Fibroblast of lung (primary cell): Measurements from ENCODE around the gene PALM2AKAP2. TPM values are rescaled to one million over a fixed set of nuclear protein-coding genes. Genes with fewer than 3 reads are reported as not detected.
A peak's percentile ranks its signal among the peaks of the same experiment; 100 is the strongest.

ENCODE experiments used
- DNase-seq, 2 donors: peaks; one replicate each; pipeline versions ENCODE4 v3.0.0 to v3.0.0-alpha.2; 2010; ENCODE audit warnings: low read depth in 2 of 2
- H2AFZ ChIP-seq: 2 replicates; pipeline ENCODE4 v1.5.1; 2012; ENCODE audit warnings: low read length, control low read depth, inconsistent platforms
- H3K27ac ChIP-seq: 2 replicates; pipeline ENCODE4 v1.5.1; 2011; ENCODE audit warnings: low read length, control low read depth; ENCODE audit not compliant: insufficient read depth
- H3K27me3 ChIP-seq: 2 replicates; pipeline ENCODE4 v1.5.1; 2011; ENCODE audit warnings: mild to moderate bottlenecking, low read length; ENCODE audit not compliant: control insufficient read depth, insufficient read depth
- H3K36me3 ChIP-seq: 2 replicates; pipeline ENCODE4 v1.5.1; 2011; ENCODE audit warnings: low read length; ENCODE audit not compliant: control insufficient read depth, insufficient read depth
- H3K4me1 ChIP-seq: 2 replicates; pipeline ENCODE4 v1.5.1; 2011; ENCODE audit warnings: low read length; ENCODE audit not compliant: control insufficient read depth, insufficient read depth; ENCODE audit errors: extremely low read depth
- H3K4me2 ChIP-seq: 2 replicates; pipeline ENCODE4 v1.5.1; 2011; ENCODE audit warnings: low read length, control low read depth; ENCODE audit not compliant: insufficient read depth; ENCODE audit errors: extremely low read depth
- H3K4me3 ChIP-seq, 4 experiments: fragments of 200-600 bp in 1 of 4; sonication (generic) in 1 of 4; replicated peaks in 1 of 4; 2 replicates each; pipeline ENCODE4 v1.5.1; 2011 to 2016; ENCODE audit warnings: low read length in 4 of 4, low read depth in 3 of 4, mild to moderate bottlenecking in 3 of 4, control low read depth in 2 of 4, inconsistent platforms in 1 of 4, mixed read lengths in 1 of 4; ENCODE audit not compliant: insufficient read depth in 1 of 4; ENCODE audit errors: control extremely low read depth in 1 of 4
- H3K79me2 ChIP-seq: 2 replicates; pipeline ENCODE4 v1.5.1; 2012; ENCODE audit warnings: mild to moderate bottlenecking, low read length, inconsistent platforms; ENCODE audit not compliant: control insufficient read depth, insufficient read depth
- H3K9ac ChIP-seq: 2 replicates; pipeline ENCODE4 v1.5.1; 2011; ENCODE audit warnings: mild to moderate bottlenecking, low read length, control low read depth; ENCODE audit not compliant: insufficient read depth
- H3K9me3 ChIP-seq: 2 replicates; pipeline ENCODE4 v1.5.1; 2012; ENCODE audit warnings: low read depth, low read length; ENCODE audit not compliant: control insufficient read depth, insufficient read depth
- H4K20me1 ChIP-seq: 2 replicates; pipeline ENCODE4 v1.5.1; 2011; ENCODE audit warnings: low read length; ENCODE audit not compliant: control insufficient read depth, insufficient read depth; ENCODE audit errors: extremely low read depth
- EZH2 ChIP-seq: IDR thresholded peaks from 2 replicates; pipeline ENCODE4 v1.5.1; 2012; ENCODE audit warnings: low read length, control low read depth, mild to moderate bottlenecking; ENCODE audit errors: missing control alignments
- polyA plus RNA-seq, 2 donors: library from polyadenylated mRNA; depleted of rRNA in 1 of 2; stranded (reverse) in 1 of 2; unstranded in 1 of 2; fragments of >200 nt; gene quantifications; 2 replicates each; pipeline ENCODE4 v1.2.1, GENCODE V29; 2011 to 2012; ENCODE audit warnings: missing spikeins in 1 of 2
- total RNA-seq: library from RNA; depleted of rRNA; stranded (reverse); fragments of >200 nt; gene quantifications from 2 replicates; pipeline ENCODE4 v1.2.1, GENCODE V29; 2014
- TF ChIP-seq, protein P1 (sequence below), 2 donors: IDR thresholded peaks in 1 of 2; conservative IDR thresholded peaks in 1 of 2; 1 replicate in 1 of 2; 2 replicates in 1 of 2; pipeline ENCODE4 v1.5.1; 2011 to 2012; ENCODE audit warnings: low read length in 2 of 2, control low read depth in 1 of 2, inconsistent platforms in 1 of 2, low read depth in 1 of 2, mild to moderate bottlenecking in 1 of 2

The PALM2AKAP2 gene
- total and polyA plus RNA-seq, 2 donors (not counting 1 experiment from before 2014, with no cell fraction given): 7.7 to 9.9 TPM

DNA sequence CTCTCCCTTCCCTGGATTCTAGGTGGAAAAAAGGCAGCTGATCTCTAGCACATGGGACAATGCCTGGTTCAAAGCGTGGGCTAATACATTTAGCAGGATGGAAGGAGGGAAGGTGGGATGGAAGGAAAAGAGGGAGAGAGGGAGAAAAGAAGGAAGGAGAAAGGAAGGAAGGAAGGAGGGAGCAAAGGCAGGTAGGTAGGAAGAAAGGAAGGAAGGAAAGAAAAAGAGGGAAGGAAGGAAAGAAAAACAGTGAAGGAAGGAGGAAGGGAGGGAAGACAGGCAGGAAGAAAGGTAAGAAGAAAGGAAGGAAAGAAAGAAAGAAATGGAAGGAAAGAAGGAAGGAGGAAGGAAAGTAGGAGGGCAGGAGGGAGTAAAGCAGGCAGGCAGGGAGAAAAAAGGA lies 12.2 kb upstream of the PALM2AKAP2 start:
- H3K79me2 ChIP-seq: no peaks in the 10 kb centered on the region
- no peaks in the 10 kb centered on the region for H3K27me3 ChIP-seq
- H3K4me1 ChIP-seq: peaks cover 11% of the 10 kb centered on the region
- H3K4me3 ChIP-seq: no peak overlapping the region
- no peak overlapping the region for H3K27ac ChIP-seq
- H3K9ac ChIP-seq: no peak overlapping the region
- no peaks in the 10 kb centered on the region for H3K9me3 ChIP-seq
- no peak for DNase-seq
- TF ChIP-seq, protein P1, sequence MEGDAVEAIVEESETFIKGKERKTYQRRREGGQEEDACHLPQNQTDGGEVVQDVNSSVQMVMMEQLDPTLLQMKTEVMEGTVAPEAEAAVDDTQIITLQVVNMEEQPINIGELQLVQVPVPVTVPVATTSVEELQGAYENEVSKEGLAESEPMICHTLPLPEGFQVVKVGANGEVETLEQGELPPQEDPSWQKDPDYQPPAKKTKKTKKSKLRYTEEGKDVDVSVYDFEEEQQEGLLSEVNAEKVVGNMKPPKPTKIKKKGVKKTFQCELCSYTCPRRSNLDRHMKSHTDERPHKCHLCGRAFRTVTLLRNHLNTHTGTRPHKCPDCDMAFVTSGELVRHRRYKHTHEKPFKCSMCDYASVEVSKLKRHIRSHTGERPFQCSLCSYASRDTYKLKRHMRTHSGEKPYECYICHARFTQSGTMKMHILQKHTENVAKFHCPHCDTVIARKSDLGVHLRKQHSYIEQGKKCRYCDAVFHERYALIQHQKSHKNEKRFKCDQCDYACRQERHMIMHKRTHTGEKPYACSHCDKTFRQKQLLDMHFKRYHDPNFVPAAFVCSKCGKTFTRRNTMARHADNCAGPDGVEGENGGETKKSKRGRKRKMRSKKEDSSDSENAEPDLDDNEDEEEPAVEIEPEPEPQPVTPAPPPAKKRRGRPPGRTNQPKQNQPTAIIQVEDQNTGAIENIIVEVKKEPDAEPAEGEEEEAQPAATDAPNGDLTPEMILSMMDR (conservative IDR thresholded peaks at IDR 0.05 in 1 of 2, IDR thresholded peaks at IDR 0.05 in 1 of 2; ENCODE audit: low read depth in 1 of 2, low read length in 2 of 2): no peak
- TF ChIP-seq EZH2: no peak
- no peak overlapping the region for H3K4me2 ChIP-seq
- H3K36me3 ChIP-seq: no peaks in the 10 kb centered on the region
- H4K20me1 ChIP-seq: no peaks in the 10 kb centered on the region
- H2AFZ ChIP-seq: no peak overlapping the region

DNA sequence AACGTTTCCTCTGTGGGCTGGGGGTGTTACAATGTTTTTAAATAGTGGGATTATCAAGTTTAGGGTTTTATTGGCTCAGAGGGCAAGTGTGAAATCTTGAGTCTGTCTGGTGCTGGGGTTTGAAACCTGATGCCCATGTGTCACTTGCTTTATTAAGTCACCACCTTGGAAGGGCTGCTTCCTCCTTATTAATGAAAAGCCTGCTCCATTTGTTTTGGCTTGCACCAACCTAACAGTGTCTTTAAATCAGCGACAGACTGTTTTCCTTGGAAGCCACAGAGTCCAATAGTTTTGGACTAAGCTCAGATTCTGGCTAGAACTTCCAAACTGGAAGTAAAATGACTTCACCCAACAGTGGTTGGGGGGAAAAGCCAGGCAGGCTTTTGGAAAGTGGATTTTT lies 10.7 kb upstream of the PALM2AKAP2 start:
- H3K36me3 ChIP-seq: no peaks in the 10 kb centered on the region
- H3K79me2 ChIP-seq: no peaks in the 10 kb centered on the region
- TF ChIP-seq, protein P1 (conservative IDR thresholded peaks at IDR 0.05 in 1 of 2, IDR thresholded peaks at IDR 0.05 in 1 of 2; ENCODE audit: low read depth in 1 of 2, low read length in 2 of 2): no peak
- TF ChIP-seq EZH2: no peak
- DNase-seq: peak in 1 of 2 donors; percentile 84
- no peaks in the 10 kb centered on the region for H3K27me3 ChIP-seq
- H3K4me3 ChIP-seq: no peak overlapping the region
- no peaks in the 10 kb centered on the region for H3K9me3 ChIP-seq
- H2AFZ ChIP-seq: no peak overlapping the region
- H3K27ac ChIP-seq: no peak overlapping the region
- no peak overlapping the region for H3K4me2 ChIP-seq
- H4K20me1 ChIP-seq: no peaks in the 10 kb centered on the region
- H3K9ac ChIP-seq: no peak overlapping the region
- H3K4me1 ChIP-seq: peaks cover 11% of the 10 kb centered on the region

DNA sequence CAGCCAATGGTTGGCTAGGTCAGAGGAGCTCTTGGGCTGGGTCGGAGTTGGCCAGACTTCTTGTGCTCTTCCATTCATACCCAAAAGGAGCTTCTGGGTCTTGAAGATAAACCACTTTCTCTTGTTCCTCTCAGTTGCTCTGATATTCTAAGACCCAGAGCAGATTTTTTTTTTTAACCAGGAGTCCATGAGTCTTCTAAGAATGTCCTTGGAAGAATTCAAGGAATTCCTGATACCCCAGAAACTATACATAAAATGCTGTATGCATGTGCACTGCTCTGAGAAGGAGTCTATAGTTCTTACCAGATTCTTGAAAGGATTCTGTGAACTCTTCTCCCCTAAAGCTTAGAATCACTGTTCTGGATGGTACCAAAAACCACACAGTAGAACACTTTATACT lies 9.9 kb upstream of the PALM2AKAP2 start:
- Histone ChIP-seq H3K79me2 (no peaks in the 10 kb centered on the region), H3K4me2 (no peak overlapping the region), H3K27ac (no peak overlapping the region), H2AFZ (no peak overlapping the region), H4K20me1 (no peaks in the 10 kb centered on the region), H3K36me3 (no peaks in the 10 kb centered on the region), H3K9me3 (no peaks in the 10 kb centered on the region), H3K27me3 (no peaks in the 10 kb centered on the region), H3K9ac (no peak overlapping the region), H3K4me3 (no peak overlapping the region), H3K4me1 (peaks cover 11% of the 10 kb centered on the region)
- TF ChIP-seq EZH2: no peak
- TF ChIP-seq, protein P1 (conservative IDR thresholded peaks at IDR 0.05 in 1 of 2, IDR thresholded peaks at IDR 0.05 in 1 of 2; ENCODE audit: low read depth in 1 of 2, low read length in 2 of 2): no peak
- no peak for DNase-seq
